AG08396 (cell line): ENCODE data around the gene ADAM29.
"Not testable (repeated sequence)": the region's sequence is repeated elsewhere in the genome, so short reads cannot be mapped to it uniquely, and the experiment has no call there.

Experiments used
- DNase-seq: peaks from one replicate; pipeline ENCODE4 v3.0.0; 2012; ENCODE audit warnings: low spot score, mixed read lengths

The ADAM29 gene

GRCh38 chr4:174918058-174918457, at the start of gene ADAM29:
ADAM29 (plus strand) TSS chr4:174918358; CDS start chr4:174975526, 57,168 bp downstream.
- no peak for DNase-seq

- no peak for DNase-seq
Measured at GRCh38 chr4:174869339-174869738, 48.8 kb upstream of the ADAM29 start.

- no peak for DNase-seq
Measured at GRCh38 chr4:174870311-174870710, 47.8 kb upstream of the ADAM29 start.

GRCh38 chr4:174871407-174871806, 46.8 kb upstream of the ADAM29 start:
- DNase-seq, result no peak

GRCh38 chr4:174873146-174873545, 45.0 kb upstream of the ADAM29 start:
- DNase-seq, result not testable (repeated sequence)

GRCh38 chr4:174873931-174874330, 44.2 kb upstream of the ADAM29 start:
- no peak for DNase-seq

GRCh38 chr4:174874898-174875297, 43.3 kb upstream of the ADAM29 start:
- DNase-seq, result no peak

GRCh38 chr4:174880001-174880400, 38.2 kb upstream of the ADAM29 start:
- DNase-seq, result no peak

- DNase-seq, result no peak
Measured at GRCh38 chr4:174882317-174882992, 35.7 kb upstream of the ADAM29 start.

- DNase-seq, result no peak
Measured at GRCh38 chr4:174907508-174907907, 10.7 kb upstream of the ADAM29 start.

GRCh38 chr4:174910271-174910670, 7.9 kb upstream of the ADAM29 start:
- DNase-seq, result no peak

GRCh38 chr4:174912919-174913543, 5.1 kb upstream of the ADAM29 start:
- DNase-seq, result no peak

GRCh38 chr4:174919886-174920423, 1.8 kb downstream of the ADAM29 start:
- no peak for DNase-seq

- DNase-seq, result no peak
Measured at GRCh38 chr4:174926958-174927357, 8.8 kb downstream of the ADAM29 start.

- DNase-seq, result no peak
Measured at GRCh38 chr4:174928174-174928573, 10.0 kb downstream of the ADAM29 start.

GRCh38 chr4:174928575-174929253, 10.6 kb downstream of the ADAM29 start:
- DNase-seq, result no peak

- DNase-seq, result no peak
Measured at GRCh38 chr4:174929346-174929745, 11.2 kb downstream of the ADAM29 start.

- DNase-seq, result no peak
Measured at GRCh38 chr4:174930895-174931294, 12.7 kb downstream of the ADAM29 start.

GRCh38 chr4:174933083-174933482, 14.9 kb downstream of the ADAM29 start:
- DNase-seq, result no peak

- DNase-seq, result no peak
Measured at GRCh38 chr4:174934360-174934759, 16.2 kb downstream of the ADAM29 start.

- DNase-seq, result no peak
Measured at GRCh38 chr4:174935607-174936006, 17.4 kb downstream of the ADAM29 start.

- DNase-seq, result no peak
Measured at GRCh38 chr4:174940002-174940401, 21.8 kb downstream of the ADAM29 start.

- no peak for DNase-seq
Measured at GRCh38 chr4:174946246-174946645, 28.1 kb downstream of the ADAM29 start.
